HG03039 (cell line): ENCODE data around the gene HMCN1.

Experiments
- ATAC-seq: cut with Tn5 transposase; IDR thresholded peaks from one replicate; pipeline ENCODE4 v1.9.1; 2021; ENCODE audit warnings: mild to moderate bottlenecking, moderate library complexity; ENCODE audit not compliant: unreplicated experiment

Gene HMCN1

GRCh38 chr1:186063091-186063657 lies 329.0 kb downstream of the HMCN1 start:
- ATAC-seq, result no peak

- ATAC-seq, result no peak
These were observed 332.2 kb downstream of the HMCN1 start for GRCh38 chr1:186066411-186066810.

- ATAC-seq, result no peak
These were observed 339.5 kb downstream of the HMCN1 start for GRCh38 chr1:186073697-186074096.

- no peak for ATAC-seq
These were observed 341.8 kb downstream of the HMCN1 start for GRCh38 chr1:186076006-186076405.

DNA sequence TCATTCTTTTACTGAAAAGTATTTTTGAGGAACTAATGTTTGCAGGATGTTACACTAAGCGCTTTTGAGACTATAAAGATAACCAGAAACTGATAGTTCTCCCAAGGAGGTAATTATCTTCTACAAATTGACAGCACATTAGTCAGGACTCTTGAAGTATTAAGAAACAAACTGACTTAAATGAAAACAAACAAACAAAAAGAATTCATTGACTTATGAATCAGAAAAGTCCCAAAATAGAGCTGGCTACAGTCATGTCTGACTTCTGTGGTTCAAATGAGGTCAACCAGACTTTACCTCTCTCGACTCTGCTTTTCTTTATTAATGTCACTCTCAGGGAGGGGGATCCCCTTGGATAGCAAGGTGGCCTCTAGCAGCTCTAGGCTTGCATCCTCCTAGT lies 344.1 kb downstream of the HMCN1 start:
- peak; percentile 99 for ATAC-seq

- no peak for ATAC-seq
These were observed 345.0 kb downstream of the HMCN1 start for GRCh38 chr1:186079084-186079684.

DNA sequence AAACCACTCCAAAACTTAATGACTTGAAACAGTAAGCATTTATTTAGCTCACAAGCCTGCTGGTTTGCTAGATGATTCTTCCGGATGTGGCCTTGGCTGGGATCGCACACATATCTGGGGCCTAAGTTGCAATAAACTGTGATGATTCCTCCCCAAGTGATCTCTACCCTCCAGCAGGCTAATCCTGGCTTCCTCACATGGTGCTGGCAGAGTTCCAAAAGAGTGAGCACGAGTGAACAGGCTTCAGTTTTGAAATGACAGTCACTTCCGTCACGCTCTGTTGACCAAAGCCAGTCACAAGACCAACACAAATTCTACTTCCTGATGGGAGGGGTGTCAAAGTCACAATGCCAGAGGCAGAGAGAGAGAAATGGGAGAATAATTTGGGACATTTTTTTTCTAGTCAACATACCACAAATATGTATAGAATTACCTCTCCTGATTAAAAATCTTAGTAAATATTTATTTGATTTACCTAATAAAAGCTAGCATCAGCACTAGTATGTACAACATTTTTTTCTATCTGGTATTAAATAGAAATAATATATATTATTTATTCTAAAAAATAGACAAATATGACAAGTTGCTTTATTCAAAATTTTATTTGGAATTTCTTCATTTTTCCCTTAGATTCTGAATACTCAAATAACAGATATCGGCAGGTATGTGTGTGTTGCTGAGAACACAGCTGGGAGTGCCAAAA lies 348.2 kb downstream of the HMCN1 start:
- ATAC-seq, result peak; percentile 42

DNA sequence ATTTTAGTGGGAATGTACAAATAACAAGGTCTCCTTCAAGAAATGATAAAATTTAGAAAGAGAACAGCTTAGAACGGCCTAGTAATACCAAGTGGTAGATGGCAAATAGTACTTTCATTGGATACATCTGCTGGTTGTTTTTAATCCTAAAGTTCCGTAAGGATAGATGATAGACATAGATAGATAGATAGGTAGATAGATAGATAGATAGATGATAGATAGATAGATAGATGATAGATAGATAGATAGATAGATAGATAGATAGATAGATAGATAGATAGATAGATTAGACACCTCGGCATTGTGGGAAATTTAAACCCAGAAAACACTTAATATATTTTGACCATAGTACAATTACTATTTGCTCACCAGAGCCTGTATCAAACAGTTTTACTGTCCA lies 352.4 kb downstream of the HMCN1 start:
- no peak for ATAC-seq

- ATAC-seq, result no peak
These were observed 355.7 kb downstream of the HMCN1 start for GRCh38 chr1:186089940-186090339.

- no peak for ATAC-seq
These were observed 357.1 kb downstream of the HMCN1 start for GRCh38 chr1:186091222-186091720.

DNA sequence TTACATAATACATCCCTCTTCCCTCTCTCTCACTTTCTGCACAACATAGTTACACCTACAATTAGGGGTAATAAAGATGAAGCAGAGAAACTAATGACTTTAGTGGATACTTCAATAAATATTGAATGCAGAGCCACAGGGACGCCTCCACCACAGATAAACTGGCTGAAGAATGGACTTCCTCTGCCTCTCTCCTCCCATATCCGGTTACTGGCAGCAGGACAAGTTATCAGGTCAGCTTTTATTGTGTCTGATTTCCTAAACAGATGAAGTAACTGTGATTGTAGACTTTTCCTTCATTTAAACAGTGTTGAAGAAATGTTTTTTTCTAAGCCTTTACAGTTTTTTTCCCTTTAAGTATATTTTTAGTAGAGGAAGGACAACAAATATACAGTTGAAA lies 359.2 kb downstream of the HMCN1 start:
- ATAC-seq, result no peak

DNA sequence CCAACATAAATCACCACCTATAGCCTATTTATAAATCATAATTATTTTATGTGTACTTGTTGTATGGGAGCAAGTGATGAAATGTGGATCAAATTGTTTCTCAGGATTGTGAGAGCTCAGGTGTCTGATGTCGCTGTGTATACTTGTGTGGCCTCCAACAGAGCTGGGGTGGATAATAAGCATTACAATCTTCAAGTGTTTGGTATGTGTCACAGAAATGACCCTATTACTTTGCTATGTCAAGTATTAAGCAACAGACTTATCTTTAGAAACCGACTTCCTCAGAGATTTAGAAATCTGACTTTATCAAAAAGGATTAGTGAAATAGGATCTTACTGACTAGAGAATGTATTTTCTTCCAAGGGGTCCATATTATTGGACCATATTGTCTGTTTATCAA lies 360.0 kb downstream of the HMCN1 start:
- no peak for ATAC-seq

DNA sequence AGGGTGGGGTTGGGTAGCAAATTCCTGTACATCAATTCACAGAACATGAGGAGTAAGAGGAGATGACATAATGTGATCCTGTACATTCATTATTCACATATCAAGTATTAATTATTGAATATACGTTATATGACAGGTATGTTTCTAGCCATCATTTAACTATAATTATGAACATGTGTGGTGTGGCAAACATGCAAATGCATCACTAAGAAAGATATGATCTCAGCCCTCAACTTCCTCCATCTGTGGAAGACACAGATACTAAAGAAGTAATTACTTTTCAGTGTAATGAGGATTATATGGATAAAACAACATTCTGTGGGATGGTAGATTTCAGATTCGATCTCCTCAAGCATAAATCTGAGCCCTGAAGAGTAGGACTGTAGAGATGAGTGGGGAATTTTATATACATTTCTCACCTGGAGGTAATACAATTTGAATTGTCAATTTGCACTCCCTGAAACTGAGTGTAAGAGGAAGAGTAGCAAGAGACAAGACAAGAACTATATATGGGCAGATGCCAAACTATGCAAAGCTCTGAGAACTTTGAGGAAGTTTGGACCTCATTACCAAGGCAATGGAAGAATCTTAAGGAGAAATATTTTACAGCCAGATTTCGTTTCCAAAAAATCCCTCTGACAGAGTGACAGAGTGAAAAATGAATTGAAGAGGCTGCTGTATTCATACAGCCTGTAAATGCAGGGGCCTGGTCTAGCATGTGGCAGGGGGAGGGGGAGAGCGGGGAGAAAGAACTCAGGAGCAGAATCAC lies 365.3 kb downstream of the HMCN1 start:
- ATAC-seq, result no peak

GRCh38 chr1:186102107-186102506 lies 367.9 kb downstream of the HMCN1 start:
- ATAC-seq, result no peak

DNA sequence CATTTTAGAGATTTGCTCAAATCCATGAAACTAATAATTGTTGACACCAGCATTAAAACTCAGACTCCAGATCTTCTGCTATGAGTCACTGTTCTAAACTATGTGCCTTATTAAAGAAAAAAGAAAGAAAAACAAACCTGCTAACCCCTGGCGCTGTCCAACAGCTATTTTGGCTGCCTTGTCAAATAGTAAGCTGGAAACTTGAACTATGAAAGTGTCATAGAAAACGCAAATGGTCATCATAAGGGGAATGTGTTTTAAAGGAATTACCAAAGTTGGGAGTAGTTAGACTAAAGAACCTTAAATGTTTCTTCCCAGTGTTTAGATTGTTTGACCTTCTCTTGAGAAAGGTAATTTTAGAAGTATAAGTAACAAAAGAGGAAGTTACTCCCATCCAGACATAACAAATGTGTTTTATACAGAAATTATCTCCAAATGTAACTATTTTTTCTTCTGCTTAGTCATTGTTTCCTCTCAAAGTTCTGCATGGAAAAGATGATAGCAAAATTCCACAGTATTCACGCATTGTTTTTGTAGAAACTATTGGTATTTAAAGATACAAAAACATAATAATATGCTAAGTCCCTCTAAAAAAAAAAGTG lies 368.5 kb downstream of the HMCN1 start:
- ATAC-seq, result no peak

GRCh38 chr1:186104459-186104858 lies 370.3 kb downstream of the HMCN1 start:
- ATAC-seq, result no peak

DNA sequence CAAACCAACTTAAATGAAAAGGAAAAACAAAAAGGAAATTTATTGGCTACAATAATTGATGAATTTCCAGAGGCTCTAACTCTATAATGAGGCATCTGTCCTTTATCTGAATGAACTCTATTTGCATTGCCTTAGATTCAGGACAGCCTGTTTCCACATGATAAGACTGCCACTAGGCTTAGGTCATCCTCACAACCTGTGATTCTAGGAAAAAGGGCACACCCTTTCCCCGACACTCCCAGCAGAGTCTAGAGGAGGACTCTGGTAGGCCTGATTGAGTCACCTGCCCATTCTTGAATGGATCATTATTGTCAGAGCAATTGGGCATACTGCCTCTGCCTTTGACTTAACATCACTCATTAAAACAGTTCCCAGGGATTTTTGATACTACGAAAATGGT lies 378.1 kb downstream of the HMCN1 start:
- ATAC-seq, result no peak

DNA sequence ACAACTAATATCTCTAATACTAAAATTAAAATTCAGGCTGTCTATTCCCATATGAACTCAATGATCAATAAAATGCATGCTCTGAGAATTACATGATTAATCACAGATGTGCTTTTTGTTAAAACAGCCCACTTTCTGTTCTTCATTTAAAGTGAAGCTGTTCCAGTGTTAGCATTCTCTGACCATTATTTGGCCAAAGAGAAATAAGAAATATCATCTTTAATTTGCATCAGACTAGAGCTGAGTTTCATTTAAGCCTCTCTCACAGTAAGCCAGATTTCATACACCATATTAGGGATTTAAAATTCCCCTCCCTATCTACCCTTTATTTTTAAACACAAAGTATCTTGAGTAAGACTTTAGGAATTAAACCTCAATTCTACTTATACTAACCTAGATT lies 379.3 kb downstream of the HMCN1 start:
- ATAC-seq, result no peak

- ATAC-seq, result no peak
These were observed 384.5 kb downstream of the HMCN1 start for GRCh38 chr1:186118724-186119123.

GRCh38 chr1:186122837-186123236 lies 388.6 kb downstream of the HMCN1 start:
- no peak for ATAC-seq

DNA sequence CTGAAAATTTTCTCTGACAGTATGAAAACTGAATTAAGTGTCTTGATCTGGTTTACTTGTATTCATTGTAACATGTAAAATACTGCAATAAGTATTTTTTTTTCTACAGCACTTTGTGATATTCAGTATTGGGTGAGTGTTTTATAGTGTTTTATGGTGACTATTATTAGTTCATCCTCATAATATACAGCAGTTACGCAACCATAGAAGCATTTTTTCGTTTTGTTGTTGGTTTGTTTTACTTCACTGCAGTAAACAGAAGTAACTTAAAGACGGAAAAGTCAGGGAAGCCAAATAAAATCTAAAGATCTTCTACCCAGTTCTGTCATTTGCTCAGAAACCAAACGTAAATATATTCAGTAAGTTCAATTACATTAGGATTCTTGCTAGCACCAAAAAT lies 390.8 kb downstream of the HMCN1 start:
- ATAC-seq, result no peak
